Ecto neural progenitor cell (in vitro differentiated cells): ENCODE data around the gene CCDC90B.

Experiments used
- DNase-seq: peaks from one replicate; pipeline ENCODE4 v3.0.0-alpha.2; 2018; ENCODE audit warnings: low spot score

Gene CCDC90B

DNA sequence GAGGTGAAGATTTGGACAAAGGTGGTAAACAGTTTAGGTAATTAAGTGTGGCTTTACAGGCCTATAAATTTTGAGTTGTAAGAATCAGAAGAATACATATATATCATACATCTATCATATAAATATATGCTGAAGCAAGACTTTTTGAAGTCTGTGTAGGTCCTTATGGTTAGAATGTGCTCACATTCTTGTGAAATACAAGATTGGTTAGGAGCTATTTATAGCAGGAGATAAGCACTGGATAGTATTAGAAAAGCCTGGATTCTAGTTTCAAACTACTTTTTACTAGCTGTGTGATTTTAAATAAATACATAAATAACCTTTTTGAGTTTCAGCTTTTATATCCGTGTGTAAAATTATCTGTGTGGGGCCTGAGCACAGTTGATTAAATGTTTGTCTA lies 50.3 kb downstream of the CCDC90B start:
- DNase-seq: no peak

DNA sequence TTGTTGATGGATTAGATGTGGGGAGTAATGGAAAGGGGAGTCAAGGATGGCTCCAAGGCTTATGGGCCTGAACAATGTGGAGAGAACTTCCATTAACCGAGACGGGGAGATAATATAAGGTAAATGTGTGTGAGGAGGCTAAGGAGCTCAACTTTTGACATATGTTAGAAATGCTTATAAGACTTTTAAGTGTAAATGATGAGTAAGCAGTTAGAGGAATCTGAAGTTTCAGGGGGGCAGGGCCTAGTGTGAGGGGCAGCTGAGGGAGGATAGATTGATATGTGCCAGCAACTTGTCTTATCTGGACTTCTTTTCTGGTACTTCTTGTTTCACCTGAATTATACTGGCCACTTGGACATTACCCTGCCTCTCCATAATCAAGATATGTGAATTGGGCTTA lies 62.7 kb downstream of the CCDC90B start:
- no peak for DNase-seq

DNA sequence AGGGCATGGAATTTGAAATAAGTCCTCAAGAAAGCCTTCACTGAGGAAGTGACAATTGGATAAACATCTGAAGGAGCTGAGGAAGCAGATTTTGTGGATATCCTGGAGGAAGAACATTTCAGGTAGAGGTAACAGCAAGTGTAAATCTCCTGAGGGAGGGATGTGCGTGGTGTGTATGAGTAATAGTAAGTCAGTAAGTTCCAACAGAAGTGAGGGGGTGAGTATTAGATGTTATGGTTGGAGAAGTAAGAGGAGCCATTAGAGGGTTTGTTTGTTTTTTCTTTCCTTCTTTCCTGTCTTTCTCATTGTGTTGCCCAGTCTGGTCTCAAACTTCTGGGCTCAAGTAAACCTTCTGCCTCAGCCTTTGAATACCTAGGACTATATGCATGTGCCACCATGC lies 63.7 kb downstream of the CCDC90B start:
- DNase-seq: no peak

DNA sequence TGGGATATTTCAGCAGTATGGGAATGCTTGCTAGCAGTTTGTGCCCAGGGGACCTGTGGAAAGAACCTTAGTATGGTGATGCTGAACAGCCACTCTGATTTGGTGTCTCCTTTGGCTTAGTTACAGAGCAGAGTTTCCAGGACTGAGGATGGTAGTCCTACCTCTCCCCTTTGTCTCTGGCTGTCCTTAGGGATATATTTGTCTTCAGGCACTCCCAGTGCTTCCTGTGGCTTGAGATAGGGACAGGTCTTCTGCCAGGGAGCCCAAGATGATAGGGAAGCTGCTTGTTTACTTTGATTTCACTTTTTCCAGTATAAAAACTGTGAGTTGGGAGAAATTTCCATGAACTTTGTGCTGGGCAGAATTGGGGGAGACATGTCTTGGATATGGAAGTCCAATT lies 64.5 kb downstream of the CCDC90B start:
- no peak for DNase-seq

DNA sequence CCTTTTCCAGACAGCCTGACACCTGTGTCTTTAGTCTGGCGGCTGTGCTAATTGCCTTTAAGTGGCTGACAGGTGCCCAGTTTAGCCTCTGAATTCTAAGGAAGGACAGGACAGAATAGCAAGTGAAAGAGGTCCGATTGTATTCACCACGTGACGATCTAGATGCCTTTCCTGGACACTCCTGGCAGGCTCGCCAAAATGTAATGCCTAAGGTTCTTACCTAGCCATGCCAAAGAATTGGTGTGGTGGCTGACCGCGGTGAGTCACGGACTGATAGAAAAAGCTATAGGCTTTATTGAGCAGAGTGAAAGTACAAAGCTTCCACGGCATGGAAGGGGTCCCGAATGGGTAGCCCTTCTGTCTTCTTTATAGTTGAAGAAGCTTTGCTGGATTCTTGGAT lies 65.9 kb downstream of the CCDC90B start:
- DNase-seq: no peak

DNA sequence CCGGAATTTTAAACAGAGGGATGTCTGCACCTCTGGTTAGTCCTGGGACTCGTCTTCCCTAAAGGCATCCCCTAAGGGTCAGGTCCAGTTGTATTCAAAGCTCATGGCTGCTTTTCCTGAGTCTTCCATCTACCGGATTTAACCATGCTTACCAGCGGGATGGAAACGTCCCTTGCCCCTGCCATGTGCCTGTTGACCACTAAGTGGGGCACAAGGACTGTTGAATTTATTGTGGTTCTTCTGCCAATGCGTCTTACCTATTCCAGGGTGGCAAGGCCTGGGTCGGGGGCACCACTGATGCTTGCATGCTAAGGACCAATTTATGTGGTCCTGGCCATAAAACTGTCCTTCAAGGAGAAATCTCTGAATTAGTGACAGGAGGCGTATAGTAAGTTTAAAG lies 67.1 kb downstream of the CCDC90B start:
- no peak for DNase-seq
